CD1c-positive myeloid dendritic cell (primary cell): Measurements from ENCODE around the gene ASXL2.
A peak's percentile ranks its signal among the peaks of the same experiment; 100 is the strongest.

Source experiments
- DNase-seq: peaks from one replicate; pipeline ENCODE4 v3.0.0-alpha.2; 2016; ENCODE audit errors: extremely low spot score

ASXL2 gene

DNA sequence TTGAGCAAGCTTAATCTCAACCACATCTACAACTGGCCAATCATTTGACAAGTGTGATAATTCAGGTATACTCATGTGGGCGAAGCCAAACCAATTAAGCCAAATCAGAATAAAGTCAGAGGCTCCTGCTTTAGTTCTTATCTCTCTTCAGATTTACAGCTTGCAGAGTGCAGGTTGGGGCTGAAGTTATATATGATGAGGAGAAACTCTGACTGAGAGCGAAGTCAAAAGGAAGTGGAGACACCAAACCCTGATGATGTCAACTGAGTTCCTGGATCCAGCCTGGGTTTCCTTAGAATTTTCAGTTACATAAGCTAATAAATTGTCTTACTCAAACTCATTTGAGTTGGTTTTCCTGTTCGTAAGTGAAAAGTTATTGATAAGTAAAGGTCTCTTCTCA is 73.9 kb downstream of the ASXL2 start:
- no peak for DNase-seq

DNA sequence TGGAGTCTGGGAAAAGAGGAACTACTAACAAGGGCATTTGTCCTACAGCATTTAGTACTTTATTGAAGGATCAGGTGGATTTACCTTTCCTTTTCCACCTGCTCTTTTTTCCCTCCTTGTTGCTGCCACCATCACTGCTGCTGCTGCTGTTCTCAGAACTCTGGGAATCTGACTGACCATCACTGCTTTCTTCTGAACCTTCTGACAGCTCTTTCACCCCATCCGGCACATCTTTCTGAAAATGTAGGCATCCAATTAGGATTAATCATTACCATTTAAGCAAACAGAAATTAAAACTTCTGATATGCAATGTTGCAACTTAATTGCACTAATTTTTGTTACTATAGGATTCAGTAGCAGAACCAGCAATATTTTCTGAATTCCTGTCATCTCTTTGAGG is 79.0 kb downstream of the ASXL2 start:
- no peak for DNase-seq

DNA sequence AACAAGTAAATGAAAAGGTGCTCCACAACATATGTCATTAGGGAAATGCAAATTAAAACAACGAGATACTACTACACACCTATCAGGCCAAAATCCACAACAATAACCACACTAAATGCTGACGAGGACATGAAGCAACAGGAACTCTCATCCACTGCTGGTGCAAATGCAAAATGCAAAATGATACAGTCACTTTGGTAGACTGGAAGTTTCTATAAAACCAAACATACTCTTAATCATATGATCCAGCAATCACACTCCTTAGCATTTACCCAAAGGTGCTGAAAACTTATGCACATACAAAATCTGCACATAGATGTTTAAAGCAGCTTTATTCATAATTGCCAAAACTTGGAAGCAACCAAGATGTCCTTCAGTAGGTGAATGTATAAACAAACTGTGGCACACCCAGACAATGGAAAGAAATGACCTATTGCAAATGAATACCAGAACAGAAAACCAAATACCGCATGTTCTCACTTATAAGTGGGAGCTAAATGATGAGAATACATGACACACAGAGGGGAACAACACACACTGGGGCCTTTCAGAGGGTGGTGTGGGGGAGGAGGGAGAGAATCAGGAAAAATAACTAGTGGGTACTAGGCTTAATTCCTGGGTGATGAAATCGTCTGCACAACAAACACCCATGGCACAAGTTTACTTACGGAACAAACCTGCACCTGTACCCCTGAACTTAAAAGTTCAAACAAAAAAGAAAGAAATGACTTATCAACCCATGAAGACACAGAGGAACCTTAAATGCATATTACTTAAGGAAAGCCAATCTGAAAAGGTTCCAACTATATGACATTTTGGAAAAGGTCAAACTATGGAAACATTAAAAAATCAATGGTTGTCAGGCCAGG is 80.4 kb downstream of the ASXL2 start:
- DNase-seq = no peak

DNA sequence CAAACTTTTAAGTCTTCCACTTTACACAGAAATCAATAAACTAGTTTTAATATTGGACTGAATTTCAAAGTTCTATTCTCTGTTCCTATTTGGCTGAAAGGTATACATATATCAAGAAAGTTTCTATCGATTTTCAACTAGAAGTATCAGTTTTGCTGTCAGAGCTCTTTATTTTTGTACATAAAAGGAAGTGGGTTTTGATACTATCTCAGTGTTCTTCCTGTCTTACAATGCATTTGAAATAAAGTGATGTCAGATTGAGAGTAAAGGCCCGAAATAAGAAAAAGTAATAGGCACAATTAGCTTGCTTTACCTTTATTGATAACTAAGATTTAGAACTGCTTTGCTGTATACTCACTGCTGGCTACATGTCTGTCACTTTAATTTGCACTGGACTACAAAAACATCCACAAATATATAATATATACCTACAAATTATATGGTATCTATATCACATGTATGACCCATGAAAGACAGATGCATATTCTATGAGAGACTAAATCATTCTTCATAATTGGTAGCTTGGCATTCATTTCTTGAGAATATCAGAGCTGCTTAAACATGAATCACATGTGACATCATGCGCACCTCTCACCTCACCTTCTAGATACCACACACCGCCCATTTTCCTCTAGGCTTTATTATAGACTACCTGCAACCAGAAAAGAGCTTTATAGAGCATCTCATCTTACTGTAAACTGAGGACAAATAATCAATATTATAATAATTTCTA is 83.6 kb downstream of the ASXL2 start:
- DNase-seq = peak; percentile 21

DNA sequence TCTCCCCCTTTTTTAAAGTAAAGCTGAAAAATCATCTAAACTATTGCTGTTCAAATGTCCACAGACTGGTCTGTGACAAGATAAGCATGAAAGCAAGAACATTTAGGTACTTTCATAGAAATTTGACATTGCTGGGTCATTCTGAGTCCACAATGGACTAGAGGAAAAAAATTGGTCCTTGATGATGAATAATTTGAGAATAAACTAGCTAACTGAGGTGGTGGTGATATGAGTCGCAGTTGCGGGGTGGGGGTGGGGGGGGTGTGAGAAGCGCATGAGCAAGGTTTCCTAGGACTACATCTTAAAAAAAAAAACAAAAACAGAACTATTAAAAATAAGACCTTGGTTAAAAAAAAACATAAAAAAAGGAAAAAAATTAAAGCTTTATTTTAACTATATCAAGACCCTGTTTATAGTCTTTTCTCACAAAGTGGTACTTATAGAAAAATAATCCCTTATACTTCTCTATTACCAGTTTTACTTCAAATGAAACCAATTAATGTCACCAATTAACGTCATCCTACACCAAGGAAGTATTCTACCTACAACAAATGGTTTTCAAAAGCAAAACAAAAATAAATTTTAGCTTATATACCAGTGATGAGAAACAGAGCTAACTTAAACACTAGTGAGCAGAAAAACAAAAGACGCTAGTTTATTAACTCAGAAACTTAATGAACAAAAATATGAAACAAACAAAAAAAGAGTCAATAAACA is 88.1 kb downstream of the ASXL2 start:
- DNase-seq = no peak

DNA sequence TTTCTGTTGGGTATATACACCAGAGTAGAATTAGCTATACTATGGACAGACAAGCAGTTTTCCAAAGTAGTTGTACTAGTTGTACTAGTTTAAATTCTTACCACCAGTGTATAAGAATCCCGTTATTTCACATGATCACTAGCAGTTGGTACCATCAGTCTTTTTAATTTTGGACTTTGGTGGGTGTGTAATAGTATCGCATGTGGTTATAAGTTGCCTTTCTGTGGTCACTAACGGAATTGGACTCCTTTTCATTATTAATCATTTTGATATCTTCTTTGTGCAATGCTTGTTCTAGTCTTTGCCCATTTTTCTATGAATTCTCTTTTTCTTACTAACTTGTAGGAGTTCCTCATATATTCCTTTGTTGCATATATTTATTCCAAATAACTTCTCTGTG is 89.8 kb downstream of the ASXL2 start:
- no peak for DNase-seq

DNA sequence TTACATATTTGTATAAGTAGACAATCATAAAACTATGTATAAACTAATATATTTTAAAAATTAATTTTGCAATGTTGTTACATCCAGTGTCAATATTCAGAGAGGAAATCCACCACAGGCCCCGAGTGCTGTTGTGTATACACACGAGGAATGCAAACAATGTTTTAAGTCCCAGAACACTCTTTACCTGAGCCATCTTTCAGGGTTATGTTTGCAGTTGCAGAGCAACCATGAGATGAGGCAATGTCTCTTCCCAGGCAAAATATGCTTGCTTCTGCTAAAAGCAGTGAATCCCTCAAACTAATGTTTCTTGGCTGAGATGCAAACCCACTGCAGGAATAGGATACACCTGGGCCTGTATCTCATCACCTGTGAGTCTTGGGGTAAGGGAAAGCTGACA is 91.3 kb downstream of the ASXL2 start:
- no peak for DNase-seq

DNA sequence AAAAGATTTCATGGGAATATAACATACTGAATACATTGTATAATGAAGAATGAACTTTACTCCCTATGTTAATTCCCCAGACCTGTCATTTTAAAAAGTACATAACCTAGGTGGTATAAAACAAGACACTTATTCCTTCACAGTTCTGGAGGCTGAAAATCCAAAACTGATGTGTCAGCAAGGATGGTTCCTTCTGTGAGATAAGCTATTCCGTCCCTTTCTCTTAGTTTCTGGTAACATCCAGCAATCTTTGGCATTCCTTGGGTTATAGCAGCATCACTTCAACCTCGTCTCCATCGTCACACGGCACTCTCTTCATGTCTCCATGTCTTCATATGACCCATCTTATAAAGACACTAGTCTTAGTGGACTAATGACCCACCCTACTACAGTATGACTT is 93.9 kb downstream of the ASXL2 start:
- DNase-seq = no peak

DNA sequence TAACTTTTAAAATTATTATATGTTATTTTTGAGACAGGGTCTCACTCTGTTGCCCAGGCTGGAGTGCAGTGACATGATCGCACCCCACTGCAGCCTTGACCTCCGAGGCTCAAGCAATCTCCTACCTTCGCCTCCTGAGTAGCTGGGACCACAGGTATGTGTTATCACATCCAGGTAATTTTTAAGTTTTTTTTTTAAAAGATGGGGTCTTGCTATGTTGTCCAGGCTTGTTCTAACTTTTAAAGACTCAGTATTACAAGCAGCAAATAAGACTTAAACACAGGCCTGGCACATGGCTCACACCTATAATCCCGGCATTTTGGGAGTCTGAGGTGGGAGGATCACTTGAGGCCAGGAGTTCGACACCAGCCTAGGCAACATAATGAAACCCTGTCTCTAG is 101.2 kb downstream of the ASXL2 start:
- DNase-seq = no peak

DNA sequence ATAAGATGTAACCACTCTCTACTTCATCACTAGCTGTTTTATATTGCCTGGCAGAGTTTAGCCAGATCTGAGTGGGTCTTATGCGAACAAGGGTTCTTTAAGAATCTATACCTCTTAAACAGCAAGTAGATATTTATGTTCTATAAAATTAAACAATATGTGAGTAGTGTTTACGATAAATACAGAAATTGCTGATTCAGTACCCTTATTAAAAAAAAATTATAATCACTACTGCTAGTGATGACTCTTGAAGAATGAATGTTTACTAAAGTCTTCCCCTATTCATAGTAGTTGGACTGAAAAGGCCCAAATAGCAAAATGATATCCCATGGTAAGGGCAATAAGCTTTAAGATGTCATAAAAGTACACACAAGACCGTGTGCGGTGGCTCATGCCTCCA is 106.2 kb downstream of the ASXL2 start:
- DNase-seq = no peak

DNA sequence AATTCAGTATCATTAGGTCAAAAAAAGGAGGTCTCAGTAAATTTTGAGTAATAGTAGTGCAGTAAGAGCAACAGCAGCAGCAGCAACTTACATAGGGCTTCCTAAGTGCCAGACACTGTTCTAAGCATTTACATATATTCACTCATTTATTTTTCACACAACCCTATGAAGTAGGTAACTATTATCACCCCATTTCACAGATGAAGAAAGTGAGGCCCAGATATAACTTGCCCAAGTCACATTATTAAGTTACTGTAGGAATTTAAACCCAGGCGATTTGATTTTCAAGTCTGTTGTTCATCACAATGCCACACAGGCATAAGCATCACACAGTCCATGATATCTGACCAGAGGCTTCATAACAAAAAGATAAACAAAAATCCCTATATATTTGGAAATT is 114.7 kb downstream of the ASXL2 start:
- DNase-seq = no peak

DNA sequence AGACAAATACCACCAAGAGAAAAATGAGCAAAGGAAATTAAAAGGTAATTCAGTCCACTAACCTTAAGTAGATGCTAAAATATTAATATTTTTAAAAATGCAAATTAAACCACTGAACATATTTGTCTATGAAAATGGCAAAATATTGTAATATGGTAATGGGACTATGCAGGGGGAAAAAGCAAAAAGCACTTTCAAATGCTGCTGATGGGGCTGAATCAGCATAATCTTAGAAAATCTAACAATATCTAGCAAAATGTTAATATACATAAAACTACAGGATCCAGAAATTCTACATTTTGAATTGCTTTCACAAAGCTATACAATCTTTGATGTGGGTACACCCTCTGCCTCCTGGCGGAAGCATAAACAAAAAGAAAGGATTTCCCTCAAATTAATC is 118.0 kb downstream of the ASXL2 start:
- no peak for DNase-seq

DNA sequence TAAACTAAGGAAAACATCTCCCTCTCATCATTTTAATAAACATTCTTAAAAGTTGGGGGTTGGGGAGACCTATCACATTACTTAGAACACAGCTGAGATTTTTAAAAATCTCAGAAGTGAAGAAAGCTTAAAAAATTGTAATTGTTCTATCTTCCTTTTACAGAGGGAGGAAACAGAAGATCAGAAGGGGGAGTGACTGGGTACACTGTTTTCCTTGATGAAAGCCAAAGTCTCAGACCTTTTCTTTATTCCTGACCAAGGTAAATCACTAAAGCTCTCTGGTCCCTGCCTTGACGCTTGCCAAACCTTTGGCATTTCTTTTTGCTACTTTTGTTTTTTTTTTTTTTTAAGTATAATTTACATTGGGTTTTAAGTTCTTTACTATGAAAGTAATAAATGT is 119.9 kb downstream of the ASXL2 start:
- no peak for DNase-seq

DNA sequence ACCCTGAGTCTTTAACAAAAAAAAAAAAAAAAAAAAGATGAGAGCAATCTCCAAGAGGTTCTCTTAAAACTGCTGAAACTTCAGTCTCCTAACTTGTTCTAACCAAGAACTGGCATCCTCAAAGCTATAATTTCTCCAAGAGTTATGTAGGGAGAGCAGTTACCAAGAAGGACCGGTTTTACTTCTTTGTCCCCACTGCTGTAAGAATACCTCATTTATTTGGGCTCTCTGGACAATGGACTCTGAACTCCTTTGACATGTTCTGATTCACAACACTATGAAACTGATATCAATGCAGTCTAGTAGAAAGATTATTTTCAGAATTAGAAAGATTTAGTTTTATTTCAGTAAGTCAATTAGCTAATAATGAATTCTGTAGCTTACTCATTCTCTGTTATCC is 120.4 kb downstream of the ASXL2 start:
- DNase-seq = no peak

DNA sequence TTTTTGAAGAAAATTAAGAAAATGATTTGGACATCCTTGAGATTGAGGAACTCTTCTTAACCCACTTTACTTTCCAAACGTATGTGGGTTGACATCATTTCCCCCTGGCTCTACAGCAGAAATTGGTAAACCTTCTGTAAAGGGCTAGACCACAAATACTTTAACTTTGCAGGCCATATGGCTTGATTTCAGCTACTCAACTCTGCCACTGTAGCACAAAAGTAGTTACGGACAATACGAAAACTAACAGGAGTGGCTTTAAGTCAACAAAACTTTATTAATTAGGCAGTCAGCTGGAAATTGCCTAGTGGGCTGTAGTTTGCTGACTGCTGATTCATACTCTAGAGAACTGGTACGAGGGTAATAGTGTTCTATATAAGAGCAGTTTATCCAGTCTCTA is 121.8 kb downstream of the ASXL2 start:
- peak; percentile 64 for DNase-seq

DNA sequence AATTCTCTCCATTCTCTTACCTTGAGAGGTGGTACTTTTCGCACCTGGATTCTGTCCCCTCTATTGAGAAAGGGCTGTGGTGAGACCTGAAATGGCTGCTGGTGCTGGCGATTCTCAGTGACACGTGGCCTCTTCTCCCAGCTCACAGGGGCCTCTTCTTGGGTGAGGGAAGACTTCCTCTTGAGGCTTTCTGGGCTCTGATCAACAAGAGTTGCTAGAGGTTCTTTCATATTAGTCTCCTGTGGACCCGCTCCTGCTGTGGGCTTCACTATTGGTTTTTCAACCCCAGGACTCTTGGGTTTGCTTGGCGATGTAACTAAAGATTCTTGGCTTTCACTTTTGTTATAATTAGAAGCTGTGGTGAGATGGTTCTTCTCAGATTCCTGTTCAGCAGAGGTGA is 128.6 kb downstream of the ASXL2 start:
- DNase-seq = no peak

DNA sequence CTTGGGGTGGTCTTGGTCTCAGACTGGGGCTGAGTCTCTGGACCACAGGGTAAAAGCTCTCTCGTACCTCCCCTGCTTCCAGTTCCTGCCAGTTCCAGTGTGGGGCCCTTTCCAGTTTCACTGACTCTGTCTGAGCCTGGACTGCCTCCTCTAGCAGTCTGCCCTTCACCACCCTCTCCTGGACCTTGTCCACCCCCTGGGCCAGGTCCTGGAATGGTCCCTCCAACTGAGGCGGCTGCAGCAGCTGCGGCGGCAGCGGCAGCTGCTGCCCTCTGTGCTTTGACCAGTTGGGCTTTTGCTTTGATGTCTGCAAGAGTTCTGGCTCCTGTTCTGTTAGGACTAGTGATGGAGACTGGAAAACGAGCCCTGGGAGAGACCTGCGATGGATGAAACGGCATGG is 134.2 kb downstream of the ASXL2 start:
- no peak for DNase-seq

DNA sequence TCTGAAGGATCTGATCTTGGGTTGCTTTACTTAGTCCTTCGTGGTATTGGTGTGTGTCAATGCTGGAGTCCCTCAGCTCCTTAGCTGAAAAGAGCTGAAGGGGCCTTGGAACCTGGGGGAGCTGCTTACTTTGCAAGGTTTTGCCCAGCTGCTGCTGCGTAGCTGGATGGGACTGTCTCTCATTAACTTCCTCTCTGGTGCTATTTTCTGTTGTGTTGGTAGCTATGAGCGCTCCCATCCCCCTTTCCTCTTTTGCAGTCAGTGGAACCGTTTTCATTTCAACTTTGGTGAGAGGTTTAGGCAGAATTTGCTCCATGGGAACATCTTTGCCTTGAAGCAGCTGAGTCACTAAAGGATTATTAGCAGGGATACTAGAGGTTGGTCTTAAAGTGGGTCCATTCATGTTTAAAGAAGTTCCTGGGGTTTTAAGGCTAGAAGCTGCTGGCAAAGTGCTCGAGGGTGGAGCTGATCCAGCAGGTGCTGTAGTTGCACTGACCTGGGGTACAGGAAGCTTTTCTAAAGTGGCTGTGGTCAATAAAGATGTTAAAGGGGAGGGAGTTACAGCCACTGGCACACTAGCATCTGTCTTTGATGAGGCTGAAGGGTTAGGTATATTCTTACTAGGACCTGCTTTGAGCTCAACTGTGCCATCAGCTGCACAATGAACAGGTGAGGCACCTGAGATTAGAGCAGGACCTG is 135.0 kb downstream of the ASXL2 start:
- peak; percentile 20 for DNase-seq

DNA sequence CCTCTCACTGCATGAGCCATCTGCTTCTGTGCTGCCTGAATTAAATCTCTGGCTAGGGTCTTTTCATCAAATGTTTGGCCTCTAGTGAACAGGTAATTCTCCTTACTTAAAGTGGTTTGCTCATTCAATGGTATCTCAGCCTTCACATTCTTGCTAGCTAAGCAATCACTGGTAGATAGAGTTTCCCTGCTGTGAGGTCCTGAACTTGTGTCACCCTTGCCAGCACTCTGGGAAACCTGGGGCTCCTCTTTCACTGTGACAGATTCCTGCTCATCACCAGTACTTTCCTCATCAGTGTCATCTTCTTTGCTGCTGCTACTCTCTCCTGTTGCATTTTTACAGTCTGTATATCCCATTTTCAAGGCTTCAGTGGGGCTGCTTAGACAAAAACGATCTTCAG is 135.8 kb downstream of the ASXL2 start:
- DNase-seq = no peak

DNA sequence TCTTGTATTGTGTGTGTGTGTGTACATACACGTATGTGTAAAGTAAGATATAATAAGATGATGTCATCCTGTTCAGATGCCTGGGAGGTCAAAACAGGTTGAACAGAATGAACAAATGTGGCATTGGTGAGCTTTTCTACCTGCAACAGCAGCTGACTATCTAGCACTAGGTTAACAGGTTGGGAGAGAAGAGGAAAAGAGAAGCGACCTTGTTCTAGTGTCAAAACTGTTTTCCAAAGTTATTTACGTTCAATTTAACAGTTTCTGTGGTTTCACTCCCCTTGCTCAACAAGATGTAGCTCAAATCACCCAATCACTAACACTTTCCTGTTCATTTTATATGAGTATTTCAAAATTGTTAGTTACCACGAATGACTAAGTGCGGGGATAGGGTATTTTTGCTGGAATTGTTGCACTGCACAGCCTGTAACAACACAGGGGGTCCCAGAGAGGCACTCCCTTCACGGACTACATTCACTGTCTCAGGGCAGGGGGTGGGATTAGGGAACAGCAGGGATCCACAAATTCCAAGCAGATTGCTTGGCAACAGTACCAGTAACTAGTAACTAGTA is 137.4 kb downstream of the ASXL2 start:
- DNase-seq = no peak

DNA sequence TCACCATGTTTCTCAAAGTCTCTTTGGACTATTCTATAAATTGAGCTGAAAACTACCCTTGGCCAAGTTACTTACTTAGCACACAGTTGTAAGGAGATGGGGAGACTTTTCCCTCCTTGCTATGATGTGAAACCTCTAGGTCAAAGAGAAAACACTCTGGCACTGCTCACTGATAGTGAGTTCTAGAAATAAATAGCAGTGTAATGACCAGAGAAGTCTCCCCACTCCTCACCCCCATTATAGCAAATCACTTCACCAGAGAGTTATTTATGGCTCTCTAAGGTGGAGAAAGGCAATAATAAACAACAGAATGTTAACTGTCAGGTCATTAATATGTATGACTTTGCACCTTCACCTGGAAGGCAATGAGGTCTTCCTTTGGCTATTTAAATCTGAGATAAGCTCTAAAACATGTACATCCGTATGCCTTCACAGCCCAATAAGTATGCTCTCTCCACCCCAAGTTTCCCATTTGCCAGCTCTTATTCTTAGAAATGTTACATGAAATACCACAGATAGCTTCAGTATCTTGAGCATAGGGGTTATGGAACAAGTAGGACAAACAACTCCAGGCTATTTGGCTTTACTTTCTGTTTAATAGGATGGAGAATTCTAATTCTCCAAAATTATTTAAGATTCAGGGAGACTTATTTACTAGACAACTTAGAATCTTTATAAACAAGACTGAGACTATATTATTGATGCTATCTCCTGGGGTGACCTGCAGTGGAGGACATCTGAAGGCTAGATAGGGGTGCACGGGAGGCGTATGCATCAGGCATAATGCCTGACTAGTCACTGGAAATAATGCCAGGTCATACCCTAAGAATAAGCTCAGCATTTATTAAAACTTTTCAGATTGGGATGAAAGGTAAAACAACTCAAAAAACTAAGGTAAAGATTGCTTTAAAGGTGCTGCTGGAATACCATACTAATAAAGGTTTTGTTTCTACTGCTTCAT is 139.6 kb downstream of the ASXL2 start:
- no peak for DNase-seq
